B cell (primary cell): ENCODE results near the gene CLDN20. TPM values are rescaled to one million over a fixed set of nuclear protein-coding genes. Genes with fewer than 3 reads are reported as not detected.

Experiments used
- ATAC-seq: fragments of 200-7000 bp; cut with Tn5 transposase; one replicate; pipeline ENCODE4 v1.10.0; 2021; ENCODE audit warnings: low read depth, mild to moderate bottlenecking, moderate number of reproducible peaks, moderate library complexity
- CTCF ChIA-PET: fragments of 350-600 bp; sonication (Branson Sonifier 250); formaldehyde crosslinking; loops from one replicate; lab custom pipeline; 2021; ENCODE audit warnings: antibody characterized with exemption, inconsistent platforms; lab: Charles Lee
- POLR2A ChIA-PET: fragments of 350-600 bp; sonication (Branson Sonifier 250); formaldehyde crosslinking; loops from one replicate; lab custom pipeline; 2021; ENCODE audit warnings: antibody characterized with exemption; lab: Charles Lee
- DNase-seq: peaks from one replicate; pipeline ENCODE4 v3.0.0; 2013
- H2AFZ ChIP-seq: 2 replicates; pipeline ENCODE4 v1.6.1; 2012; ENCODE audit warnings: mild to moderate bottlenecking, low read depth, low read length; ENCODE audit not compliant: insufficient read depth, poor library complexity, severe bottlenecking
- H3K27ac ChIP-seq, 2 donors: 1 replicate in 1 of 2; 2 replicates in 1 of 2; pipeline ENCODE4 v1.5.1; 2012 to 2013; ENCODE audit warnings: low read length in 2 of 2, mild to moderate bottlenecking in 2 of 2, moderate library complexity in 1 of 2
- H3K27me3 ChIP-seq, 4 experiments: fragments of 200-600 bp in 1 of 4; sonication (generic) in 1 of 4; replicated peaks in 1 of 4; 1 replicate in 2 of 4; 2 replicates in 2 of 4; pipeline versions ENCODE4 v1.6.1 to v1.7.0; 2013 to 2016; ENCODE audit warnings: low read length in 3 of 4, mild to moderate bottlenecking in 2 of 4, mixed read lengths in 1 of 4, moderate library complexity in 1 of 4; ENCODE audit not compliant: insufficient read depth in 4 of 4, control insufficient read depth in 3 of 4; ENCODE audit errors: control extremely low read depth in 1 of 4
- H3K36me3 ChIP-seq, 2 experiments: replicated peaks in 1 of 2; 1 replicate in 1 of 2; 2 replicates in 1 of 2; pipeline versions ENCODE4 v1.6.1 to v1.7.1; 2013; ENCODE audit warnings: low read length in 1 of 2; ENCODE audit not compliant: insufficient read depth in 2 of 2, control insufficient read depth in 1 of 2; ENCODE audit errors: control extremely low read depth in 1 of 2, extremely low read depth in 1 of 2
- H3K4me1 ChIP-seq, 2 donors: fragments of 200-600 bp in 1 of 2; sonication (generic) in 1 of 2; 1 replicate in 1 of 2; 2 replicates in 1 of 2; pipeline versions ENCODE4 v1.5.1 to v1.6.1; 2013 to 2017; ENCODE audit warnings: low read length in 2 of 2; ENCODE audit not compliant: control insufficient read depth in 2 of 2, insufficient read depth in 2 of 2
- H3K4me2 ChIP-seq: replicated peaks from 2 replicates; pipeline ENCODE3; 2012; ENCODE audit warnings: mild to moderate bottlenecking, low read depth, low read length; ENCODE audit not compliant: poor library complexity, severe bottlenecking
- H3K4me3 ChIP-seq, 5 experiments: fragments of 200-600 bp in 1 of 5; sonication (generic) in 1 of 5; 1 replicate in 3 of 5; 2 replicates in 2 of 5; pipeline versions ENCODE4 v1.5.1 to v1.7.0; 2011 to 2016; ENCODE audit warnings: low read length in 4 of 5, mild to moderate bottlenecking in 4 of 5, low read depth in 2 of 5, control low read depth in 1 of 5, moderate library complexity in 1 of 5; ENCODE audit not compliant: insufficient read depth in 1 of 5; ENCODE audit errors: control extremely low read depth in 1 of 5, extremely low read depth in 1 of 5
- H3K79me2 ChIP-seq: fragments of 200-600 bp; sonication (generic); one replicate; pipeline ENCODE4 v1.6.0; 2016; ENCODE audit warnings: low read length; ENCODE audit not compliant: control insufficient read depth, insufficient read depth
- H3K9ac ChIP-seq: fragments of 200-600 bp; sonication (generic); 2 replicates; pipeline ENCODE4 v1.6.1; 2017; ENCODE audit warnings: mild to moderate bottlenecking, low read length, moderate library complexity
- H3K9me3 ChIP-seq, 3 donors: one replicate each; pipeline versions ENCODE4 v1.6.1 to v1.7.1; 2013; ENCODE audit warnings: low read length in 2 of 3; ENCODE audit not compliant: control insufficient read depth in 2 of 3, insufficient read depth in 1 of 3; ENCODE audit errors: control extremely low read depth in 1 of 3
- H4K20me1 ChIP-seq: 2 replicates; pipeline ENCODE4 v1.6.0; 2012; ENCODE audit warnings: mild to moderate bottlenecking, low read length; ENCODE audit not compliant: insufficient read depth, control insufficient read depth, poor library complexity, severe bottlenecking
- H3K27ac Mint-ChIP-seq: one replicate; pipeline ENCODE4 v1.8.0; 2021; ENCODE audit warnings: mixed read lengths
- H3K27me3 Mint-ChIP-seq: one replicate; pipeline ENCODE4 v1.8.0; 2021; ENCODE audit warnings: mixed read lengths
- H3K4me1 Mint-ChIP-seq: one replicate; pipeline ENCODE4 v1.8.0; 2021; ENCODE audit warnings: mixed read lengths
- H3K4me3 Mint-ChIP-seq: one replicate; pipeline ENCODE4 v1.8.0; 2021; ENCODE audit warnings: mixed read lengths
- H3K9me3 Mint-ChIP-seq: one replicate; pipeline ENCODE4 v1.8.0; 2022; ENCODE audit warnings: mixed read lengths; ENCODE audit not compliant: insufficient read depth
- EZH2 ChIP-seq: IDR thresholded peaks from 2 replicates; pipeline ENCODE4 v1.6.1; 2012; ENCODE audit warnings: borderline replicate concordance, low read depth, mild to moderate bottlenecking, moderate library complexity, low read length; ENCODE audit not compliant: insufficient read depth, poor library complexity, severe bottlenecking
- WGBS: methylation state at CpG from one replicate; pipeline ENCODE4 v1.1.5; 2013; ENCODE audit warnings: missing lambda C conversion rate; ENCODE audit not compliant: insufficient coverage; 5-methylcytosine and 5-hydroxymethylcytosine counted together
- intact Hi-C: fragments of 100-400 bp; cut with micrococcal nuclease; formaldehyde crosslinking; loops from one replicate; pipeline ENCODE4 v1.10.0; 2022
- polyA plus RNA-seq: library from polyadenylated mRNA; depleted of rRNA; stranded (reverse); fragments of >200 nt; gene quantifications from 2 replicates; pipeline ENCODE4 v1.2.3, GENCODE V29; 2012
- total RNA-seq, 2 donors: library from RNA; stranded (reverse); fragments of 120-200 nt in 1 of 2; gene quantifications; 1 replicate in 1 of 2; 2 replicates in 1 of 2; pipeline versions ENCODE4 v1.2.3 to v1.2.4, GENCODE V29; 2013 to 2022
- TF ChIP-seq, protein P1 (sequence below): fragments of 200-600 bp; IDR thresholded peaks from one replicate; pipeline ENCODE4 v1.8.0; 2022; ENCODE audit warnings: antibody characterized with exemption, mild to moderate bottlenecking

CLDN20 gene
- total and polyA plus RNA-seq, 2 donors (not counting 1 experiment from before 2014, with no cell fraction given): not detected

- no peak overlapping the region for H3K9ac ChIP-seq
- no peaks in the 10 kb centered on the region for H3K79me2 ChIP-seq
- no peak overlapping the region for H3K4me2 ChIP-seq
- H3K9me3 ChIP-seq: no peaks in the 10 kb centered on the region
- no peaks in the 10 kb centered on the region for H3K27me3 ChIP-seq
- Mint-ChIP-seq H3K27me3 (no peaks in the 10 kb centered on the region), H3K4me1 (no peaks in the 10 kb centered on the region), H3K4me3 (no peak overlapping the region), H3K9me3 (no peaks in the 10 kb centered on the region), H3K27ac (no peak overlapping the region)
- intact Hi-C loops: loop anchor here (5.0 kb wide), 1 partner anchor 587 kb away; no protein-coding TSS in a partner anchor
- POLR2A ChIA-PET: interaction anchor here (0.6 kb wide), 1 partner anchor 354 kb away, joined by 3 read pairs; no protein-coding TSS in a partner anchor
- TF ChIP-seq, protein P1, sequence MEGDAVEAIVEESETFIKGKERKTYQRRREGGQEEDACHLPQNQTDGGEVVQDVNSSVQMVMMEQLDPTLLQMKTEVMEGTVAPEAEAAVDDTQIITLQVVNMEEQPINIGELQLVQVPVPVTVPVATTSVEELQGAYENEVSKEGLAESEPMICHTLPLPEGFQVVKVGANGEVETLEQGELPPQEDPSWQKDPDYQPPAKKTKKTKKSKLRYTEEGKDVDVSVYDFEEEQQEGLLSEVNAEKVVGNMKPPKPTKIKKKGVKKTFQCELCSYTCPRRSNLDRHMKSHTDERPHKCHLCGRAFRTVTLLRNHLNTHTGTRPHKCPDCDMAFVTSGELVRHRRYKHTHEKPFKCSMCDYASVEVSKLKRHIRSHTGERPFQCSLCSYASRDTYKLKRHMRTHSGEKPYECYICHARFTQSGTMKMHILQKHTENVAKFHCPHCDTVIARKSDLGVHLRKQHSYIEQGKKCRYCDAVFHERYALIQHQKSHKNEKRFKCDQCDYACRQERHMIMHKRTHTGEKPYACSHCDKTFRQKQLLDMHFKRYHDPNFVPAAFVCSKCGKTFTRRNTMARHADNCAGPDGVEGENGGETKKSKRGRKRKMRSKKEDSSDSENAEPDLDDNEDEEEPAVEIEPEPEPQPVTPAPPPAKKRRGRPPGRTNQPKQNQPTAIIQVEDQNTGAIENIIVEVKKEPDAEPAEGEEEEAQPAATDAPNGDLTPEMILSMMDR: no peak
- TF ChIP-seq EZH2: no peak
- 100% methylated on average over 3 of the region's 3 CpGs for WGBS
- no peak overlapping the region for H3K4me3 ChIP-seq
- CTCF ChIA-PET: interaction anchor here (1.2 to 1.4 kb wide), 2 partner anchors 93 to 402 kb away, joined by 5 to 6 read pairs; no protein-coding TSS in a partner anchor
- H4K20me1 ChIP-seq: no peaks in the 10 kb centered on the region
- H3K27ac ChIP-seq: no peak overlapping the region
- no peak overlapping the region for H2AFZ ChIP-seq
- H3K36me3 ChIP-seq: peaks cover 5 to 36% of the 10 kb centered on the region in 2 experiments
- no peaks in the 10 kb centered on the region for H3K4me1 ChIP-seq
- DNase-seq: no peak
- ATAC-seq: no peak
Measured at GRCh38 chr6:155269765-155270164, 6.0 kb downstream of the CLDN20 start.

GRCh38 chr6:155270561-155271091 is 6.8 kb downstream of the CLDN20 start:
- Histone ChIP-seq H3K9ac (no peak overlapping the region), H3K4me1 (no peaks in the 10 kb centered on the region), H3K36me3 (peaks cover 4 to 42% of the 10 kb centered on the region in 2 experiments), H4K20me1 (no peaks in the 10 kb centered on the region), H3K79me2 (no peaks in the 10 kb centered on the region), H3K27me3 (no peaks in the 10 kb centered on the region), H3K9me3 (no peaks in the 10 kb centered on the region), H2AFZ (no peak overlapping the region), H3K4me3 (no peak overlapping the region), H3K27ac (no peak overlapping the region), H3K4me2 (no peak overlapping the region)
- intact Hi-C loops: no loop called here
- DNase-seq (no peak), ATAC-seq (no peak)
- WGBS: 100% methylated on average over 3 of the region's 7 CpGs
- CTCF ChIA-PET: interaction anchor here (1.4 kb wide), 1 partner anchor 93 kb away, joined by 5 read pairs; no protein-coding TSS in a partner anchor
- Mint-ChIP-seq H3K9me3 (no peaks in the 10 kb centered on the region), H3K4me3 (no peak overlapping the region), H3K27ac (no peak overlapping the region), H3K27me3 (no peaks in the 10 kb centered on the region), H3K4me1 (no peaks in the 10 kb centered on the region)
- POLR2A ChIA-PET: no interaction called here
- TF ChIP-seq EZH2: no peak
- TF ChIP-seq, protein P1: no peak
